GM12878 (cell line): ENCODE results near the gene SPTBN1. TPM values are rescaled to one million over a fixed set of nuclear protein-coding genes. Genes with fewer than 3 reads are reported as not detected.

Source experiments
- ATF3 ChIP-seq: IDR thresholded peaks from 2 replicates; pipeline ENCODE4 v1.6.1; 2011; ENCODE audit warnings: low read depth, mild to moderate bottlenecking, low read length, moderate library complexity, borderline replicate concordance; ENCODE audit errors: extremely low read depth
- CTCF ChIP-seq, 3 experiments: IDR thresholded peaks in 2 of 3; conservative IDR thresholded peaks in 1 of 3; 2 replicates each; pipeline ENCODE4 v1.5.1; 2011; ENCODE audit warnings: low read depth in 3 of 3, low read length in 3 of 3, mild to moderate bottlenecking in 3 of 3, control low read depth in 2 of 3, moderate library complexity in 2 of 3, inconsistent platforms in 1 of 3, mixed read lengths in 1 of 3; ENCODE audit not compliant: control insufficient read depth in 2 of 3, insufficient read depth in 1 of 3; ENCODE audit errors: extremely low read depth in 1 of 3
- DPF2 ChIP-seq: fragments of 450-650 bp; IDR thresholded peaks from 2 replicates; pipeline ENCODE4 v1.6.1; 2017; ENCODE audit warnings: mild to moderate bottlenecking
- EGR1 ChIP-seq, 2 experiments: IDR thresholded peaks; 1 replicate in 1 of 2; 2 replicates in 1 of 2; pipeline ENCODE4 v1.6.1; 2011 to 2012; ENCODE audit warnings: low read depth in 2 of 2, low read length in 2 of 2, borderline replicate concordance in 1 of 2, mild to moderate bottlenecking in 1 of 2, moderate library complexity in 1 of 2
- EZH2 ChIP-seq: IDR thresholded peaks from 2 replicates; pipeline ENCODE4 v1.6.1; 2012; ENCODE audit warnings: low read depth, mild to moderate bottlenecking, control low read depth, inconsistent platforms, low read length, borderline replicate concordance; ENCODE audit not compliant: control insufficient read depth
- IRF5 ChIP-seq: fragments of 450-650 bp; IDR thresholded peaks from 2 replicates; pipeline ENCODE4 v1.6.1; 2017; ENCODE audit warnings: borderline replicate concordance
- MEF2A ChIP-seq: IDR thresholded peaks from 2 replicates; pipeline ENCODE4 v1.6.1; 2011; ENCODE audit warnings: low read depth, mild to moderate bottlenecking, low read length, moderate library complexity; ENCODE audit not compliant: insufficient read depth
- MYC ChIP-seq: IDR thresholded peaks from 2 replicates; pipeline ENCODE4 v1.6.1; 2011; ENCODE audit warnings: mild to moderate bottlenecking, low read length, moderate library complexity, inconsistent platforms; ENCODE audit not compliant: insufficient read depth, insufficient replicate concordance, insufficient read length, severe bottlenecking
- NFXL1 ChIP-seq: fragments of 450-650 bp; IDR thresholded peaks from 2 replicates; pipeline ENCODE4 v1.6.1; 2017; ENCODE audit warnings: antibody characterized with exemption, mild to moderate bottlenecking, borderline replicate concordance
- PKNOX1 ChIP-seq: fragments of 450-650 bp; IDR thresholded peaks from 2 replicates; pipeline ENCODE4 v1.6.1; 2016; ENCODE audit warnings: mild to moderate bottlenecking
- RELB ChIP-seq: fragments of 450-650 bp; IDR thresholded peaks from 2 replicates; pipeline ENCODE4 v1.6.1; 2017; ENCODE audit warnings: low read depth, mild to moderate bottlenecking, moderate library complexity
- TARDBP ChIP-seq: IDR thresholded peaks from 2 replicates; pipeline ENCODE4 v1.6.1; 2016; ENCODE audit warnings: borderline replicate concordance
- USF2 ChIP-seq: IDR thresholded peaks from 2 replicates; pipeline ENCODE4 v1.6.1; 2011; ENCODE audit warnings: low read depth, low read length, improper control_type of control experiment, borderline replicate concordance
- ZBED1 ChIP-seq: IDR thresholded peaks from 2 replicates; pipeline ENCODE4 v1.6.1; 2016; ENCODE audit warnings: borderline replicate concordance
- ZNF207 ChIP-seq: fragments of 450-650 bp; IDR thresholded peaks from 2 replicates; pipeline ENCODE4 v1.6.1; 2014; ENCODE audit warnings: antibody characterized with exemption, mild to moderate bottlenecking, borderline replicate concordance
- ZNF622 ChIP-seq: fragments of 450-650 bp; IDR thresholded peaks from 2 replicates; pipeline ENCODE4 v1.6.1; 2017; ENCODE audit warnings: mild to moderate bottlenecking, inconsistent platforms
- ZNF687 ChIP-seq: fragments of 450-650 bp; IDR thresholded peaks from 2 replicates; pipeline ENCODE4 v1.6.1; 2017; ENCODE audit warnings: mild to moderate bottlenecking, moderate library complexity
- polyA plus RNA-seq, 11 experiments: library from polyadenylated mRNA; depleted of rRNA in 4 of 11; unstranded in 6 of 11; stranded (reverse) in 5 of 11; fragments of >200 nt; fragmentation: Nextera tagmentation in 4 of 11; fragmentation: Illumina TruSeq in 1 of 11; extraction: Ambion mirVana in 4 of 11; extraction: Trizol in 1 of 11; gene quantifications; 1 replicate in 1 of 11; 2 replicates in 10 of 11; pipeline versions ENCODE4 v1.2.1 to v1.2.3, GENCODE V29; 2011 to 2016; ENCODE audit warnings: inconsistent platforms in 2 of 11, missing spikeins in 2 of 11, low read depth in 1 of 11
- total RNA-seq, 4 experiments: library from RNA; depleted of rRNA in 3 of 4; stranded (reverse); fragments of >200 nt in 3 of 4; fragmentation: Illumina TruSeq in 1 of 4; extraction: Trizol in 1 of 4; gene quantifications; 2 replicates each; pipeline versions ENCODE4 v1.2.1 to v1.2.3, GENCODE V29; 2013 to 2021

SPTBN1 gene
- total and polyA plus RNA-seq, 10 of the 15 experiments (the other 5 are each of a cell fraction or from before 2014, with no cell fraction given), result 20.6 to 154 (median 76.7) TPM

GRCh38 chr2:54568876-54569321 lies 112.8 kb downstream of the SPTBN1 start (continued):
- TF ChIP-seq CTCF (IDR thresholded peaks at IDR 0.05 in 2 of 3, conservative IDR thresholded peaks at IDR 0.05 in 1 of 3; ENCODE audit: control insufficient read depth in 2 of 3, extremely low read depth in 1 of 3, insufficient read depth in 1 of 3, low read depth in 3 of 3, low read length in 3 of 3), result no peak
- no peak for TF ChIP-seq USF2
- no peak for TF ChIP-seq ATF3
- no peak for TF ChIP-seq ZBED1
- TF ChIP-seq ZNF687, result no peak; the same call in 1 of the 2 replicates
- TF ChIP-seq IRF5, result no peak
- peak; percentile 52 for TF ChIP-seq RELB
- TF ChIP-seq EGR1 (IDR thresholded peaks at IDR 0.05; ENCODE audit: borderline replicate concordance in 1 of 2, low read depth in 2 of 2, low read length in 2 of 2), result no peak
- TF ChIP-seq NFXL1, result no peak
- no peak for TF ChIP-seq ZNF622
- no peak for TF ChIP-seq EZH2
- no peak for TF ChIP-seq DPF2
- TF ChIP-seq MYC, result no peak
- TF ChIP-seq ZNF207, result no peak
- TF ChIP-seq MEF2A, result no peak
- TF ChIP-seq TARDBP, result no peak
- TF ChIP-seq PKNOX1, result no peak
